AG10803 (cell line): ENCODE measurements around the gene FOXRED1.

ENCODE experiments used
- DNase-seq: peaks from one replicate; pipeline ENCODE4 v3.0.0; 2010; ENCODE audit warnings: low read depth
- H3K4me3 ChIP-seq: 2 replicates; pipeline ENCODE4 v1.5.1; 2011; ENCODE audit warnings: mild to moderate bottlenecking, low read length, control low read depth
- TF ChIP-seq, protein P1 (sequence below): conservative IDR thresholded peaks from 2 replicates; pipeline ENCODE4 v1.5.1; 2011; ENCODE audit warnings: mild to moderate bottlenecking, low read length, control low read depth, inconsistent platforms

FOXRED1 gene

DNA sequence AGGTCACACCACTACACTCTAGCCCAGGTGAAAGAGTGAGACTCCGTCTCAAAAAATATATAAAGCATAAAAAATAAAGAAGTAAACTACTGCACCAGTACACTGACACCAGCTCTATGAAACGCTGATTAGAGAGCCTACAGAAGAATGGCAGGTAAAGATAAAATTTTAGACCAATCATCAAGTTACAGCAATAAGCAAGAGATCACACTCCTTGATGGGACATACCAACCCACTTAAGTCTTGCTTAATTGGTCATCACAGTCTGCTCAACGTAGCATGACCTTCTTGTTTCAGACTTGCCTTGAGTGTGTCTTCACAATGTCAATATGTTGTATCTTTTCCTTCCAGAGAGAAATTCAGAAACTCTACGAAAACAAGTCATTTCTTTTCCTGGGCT lies 12.7 kb upstream of the FOXRED1 start:
- no peak for DNase-seq
- H3K4me3 ChIP-seq, result no peak overlapping the region
- TF ChIP-seq, protein P1, sequence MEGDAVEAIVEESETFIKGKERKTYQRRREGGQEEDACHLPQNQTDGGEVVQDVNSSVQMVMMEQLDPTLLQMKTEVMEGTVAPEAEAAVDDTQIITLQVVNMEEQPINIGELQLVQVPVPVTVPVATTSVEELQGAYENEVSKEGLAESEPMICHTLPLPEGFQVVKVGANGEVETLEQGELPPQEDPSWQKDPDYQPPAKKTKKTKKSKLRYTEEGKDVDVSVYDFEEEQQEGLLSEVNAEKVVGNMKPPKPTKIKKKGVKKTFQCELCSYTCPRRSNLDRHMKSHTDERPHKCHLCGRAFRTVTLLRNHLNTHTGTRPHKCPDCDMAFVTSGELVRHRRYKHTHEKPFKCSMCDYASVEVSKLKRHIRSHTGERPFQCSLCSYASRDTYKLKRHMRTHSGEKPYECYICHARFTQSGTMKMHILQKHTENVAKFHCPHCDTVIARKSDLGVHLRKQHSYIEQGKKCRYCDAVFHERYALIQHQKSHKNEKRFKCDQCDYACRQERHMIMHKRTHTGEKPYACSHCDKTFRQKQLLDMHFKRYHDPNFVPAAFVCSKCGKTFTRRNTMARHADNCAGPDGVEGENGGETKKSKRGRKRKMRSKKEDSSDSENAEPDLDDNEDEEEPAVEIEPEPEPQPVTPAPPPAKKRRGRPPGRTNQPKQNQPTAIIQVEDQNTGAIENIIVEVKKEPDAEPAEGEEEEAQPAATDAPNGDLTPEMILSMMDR, result no peak

DNA sequence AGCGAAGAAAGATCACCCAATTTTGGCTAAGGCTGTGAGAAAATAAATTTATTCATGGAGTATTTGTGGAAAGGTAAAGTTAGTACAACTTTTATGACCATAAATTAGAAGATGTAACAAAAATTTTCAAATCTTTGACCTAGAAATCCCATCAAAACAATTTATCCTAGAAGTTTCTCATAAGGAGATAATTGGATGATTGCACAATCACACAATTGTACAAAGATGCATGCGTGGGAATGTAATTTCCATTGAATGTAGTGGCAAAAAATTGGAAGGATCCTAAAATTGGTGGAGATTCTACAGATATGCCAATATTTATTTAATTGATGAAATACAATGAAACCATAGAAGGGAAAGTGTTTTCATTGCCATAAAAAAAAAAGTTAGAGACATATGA lies 11.8 kb upstream of the FOXRED1 start:
- TF ChIP-seq, protein P1, result no peak
- DNase-seq, result no peak
- no peak overlapping the region for H3K4me3 ChIP-seq

DNA sequence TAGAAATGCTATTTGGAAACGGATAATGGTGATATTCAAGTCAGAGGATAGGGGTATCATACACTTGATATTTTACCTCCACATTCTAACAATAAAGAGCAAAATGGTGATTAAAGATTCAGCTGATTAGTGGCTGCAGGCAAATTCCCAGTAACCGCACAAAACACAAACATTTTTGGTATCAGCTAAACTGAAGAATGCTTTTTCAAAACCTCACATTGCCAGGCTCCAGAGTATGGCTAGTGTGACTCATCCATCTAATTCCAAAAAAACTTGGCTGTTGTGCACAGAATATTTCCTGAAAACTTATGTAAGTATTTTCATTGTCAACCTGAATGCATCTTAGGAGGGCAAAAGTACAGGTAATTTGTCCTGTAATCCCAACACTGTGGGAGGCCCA lies 11.2 kb upstream of the FOXRED1 start:
- TF ChIP-seq, protein P1, result no peak
- H3K4me3 ChIP-seq, result no peak overlapping the region
- DNase-seq, result peak; percentile 64

DNA sequence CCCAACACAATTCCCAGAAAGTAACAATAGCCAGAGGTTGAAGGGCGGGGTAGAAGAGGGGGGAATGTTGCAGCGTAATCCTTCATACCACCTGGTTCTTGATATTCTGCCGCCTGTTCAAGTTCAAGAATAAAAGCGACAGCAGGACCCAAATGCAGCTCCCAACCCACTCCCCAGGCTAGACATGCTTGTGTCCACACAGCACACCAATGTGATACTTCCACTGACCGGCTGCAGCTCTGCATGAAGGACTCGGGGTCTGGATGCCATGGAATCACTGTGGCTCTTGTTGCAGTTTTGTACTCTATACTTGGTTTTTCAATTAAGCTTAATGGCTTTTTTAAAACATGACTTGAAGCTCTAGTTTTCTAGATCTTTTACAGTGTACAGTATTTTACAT lies 6.7 kb upstream of the FOXRED1 start:
- no peak for DNase-seq
- no peak overlapping the region for H3K4me3 ChIP-seq
- TF ChIP-seq, protein P1, result no peak

DNA sequence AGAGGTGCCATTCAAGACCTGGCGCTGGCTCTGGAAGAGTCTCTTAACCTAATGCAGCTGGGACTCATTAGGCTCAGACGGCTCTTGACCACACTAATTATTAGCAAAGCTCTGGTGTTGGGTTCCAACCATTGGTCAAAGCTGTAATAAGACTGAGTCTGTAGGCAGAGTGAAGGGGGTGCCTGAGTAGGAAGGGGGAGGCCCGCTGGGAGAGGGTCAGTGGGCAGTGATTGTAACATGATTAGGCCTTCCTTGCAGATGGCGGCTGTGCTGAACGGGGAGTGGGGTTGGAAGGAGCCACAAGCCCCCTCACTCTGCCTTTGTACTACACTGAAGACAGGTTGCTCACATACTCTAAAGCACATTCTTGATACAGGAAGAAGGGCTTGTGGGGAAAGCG lies 5.5 kb upstream of the FOXRED1 start:
- TF ChIP-seq, protein P1, result no peak
- no peak overlapping the region for H3K4me3 ChIP-seq
- no peak for DNase-seq

DNA sequence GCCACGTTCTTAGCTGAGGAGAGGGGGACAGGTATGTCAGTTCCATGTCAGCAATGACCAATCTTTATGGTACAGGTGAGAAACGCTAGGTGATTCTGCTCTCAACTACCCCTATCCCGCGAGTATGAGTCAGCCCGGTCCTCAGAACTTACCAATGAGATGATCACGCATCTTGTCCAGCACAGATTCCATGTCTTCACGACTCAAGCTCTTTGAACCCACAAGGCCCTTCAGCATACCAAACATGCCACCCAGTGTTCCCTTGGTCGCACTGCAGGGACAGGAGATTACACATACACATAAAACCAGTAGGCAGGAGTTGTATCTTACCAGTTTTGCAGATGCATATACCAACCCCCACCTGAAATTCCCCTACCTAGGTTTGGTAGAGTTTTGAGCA lies 3.1 kb upstream of the FOXRED1 start:
- no peak for DNase-seq
- TF ChIP-seq, protein P1, result no peak
- no peak overlapping the region for H3K4me3 ChIP-seq

DNA sequence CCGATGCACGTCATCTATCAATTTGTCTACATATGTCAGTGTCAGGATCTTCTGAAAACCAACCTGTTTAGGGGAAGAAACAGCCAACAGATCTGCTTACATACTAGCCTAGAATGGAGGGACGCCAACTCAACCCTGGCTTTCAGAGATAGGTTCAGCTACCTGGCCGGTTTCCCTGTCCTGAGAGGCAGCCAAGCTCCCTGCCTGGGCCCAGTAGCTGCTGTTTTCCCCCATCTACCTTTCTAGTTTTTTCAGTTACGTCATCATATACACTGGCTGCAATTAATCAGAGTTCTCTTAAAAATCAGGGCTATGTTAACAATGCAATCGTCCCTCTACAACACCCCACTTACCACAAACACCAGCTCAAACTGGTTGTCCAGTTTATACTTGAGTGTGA lies 1.3 kb upstream of the FOXRED1 start:
- H3K4me3 ChIP-seq, result peak overlapping the region; percentile 80
- TF ChIP-seq, protein P1, result no peak
- DNase-seq, result no peak
